HepG2 (cell line): ENCODE data around the gene HES1. TPM values are rescaled to one million over a fixed set of nuclear protein-coding genes. Genes with fewer than 3 reads are reported as not detected.
A peak's percentile ranks its signal among the peaks of the same experiment; 100 is the strongest.

Experiments
- ASH2L ChIP-seq: fragments of 300-600, 200-600 bp; sonication (generic); IDR thresholded peaks from 2 replicates; pipeline ENCODE4 v1.7.0; 2017; ENCODE audit warnings: low read depth, mild to moderate bottlenecking, moderate library complexity, mixed read lengths, low read length; ENCODE audit not compliant: insufficient read length
- ATRX ChIP-seq: sonication (generic); formaldehyde crosslinking; IDR thresholded peaks from 2 replicates; pipeline ENCODE4 v1.4.0; 2020; ENCODE audit warnings: missing genetic modification reagents, borderline replicate concordance
- GPN1 ChIP-seq: sonication (generic); formaldehyde crosslinking; IDR thresholded peaks from 2 replicates; pipeline ENCODE4 v1.5.1; 2020; ENCODE audit warnings: missing genetic modification reagents, borderline replicate concordance
- KMT2A ChIP-seq: sonication (generic); formaldehyde crosslinking; IDR thresholded peaks from 2 replicates; pipeline ENCODE4 v1.4.0; 2020; ENCODE audit warnings: missing genetic modification reagents
- MEIS1 ChIP-seq: sonication (generic); formaldehyde crosslinking; IDR thresholded peaks from 2 replicates; pipeline ENCODE4 v1.9.0; 2021; ENCODE audit warnings: mild to moderate bottlenecking, missing genetic modification reagents, moderate library complexity, borderline replicate concordance
- NFRKB ChIP-seq: fragments of 450-650 bp; IDR thresholded peaks from 2 replicates; pipeline ENCODE4 v1.6.1; 2017
- NFYC ChIP-seq: IDR thresholded peaks from 2 replicates; pipeline ENCODE4 v1.6.1; 2016; ENCODE audit warnings: missing genetic modification reagents, missing compliant biosample characterization
- PHF8 ChIP-seq: sonication (generic); formaldehyde crosslinking; IDR thresholded peaks from 2 replicates; pipeline ENCODE4 v1.5.0; 2020; ENCODE audit warnings: missing genetic modification reagents
- RBAK ChIP-seq: sonication (generic); formaldehyde crosslinking; IDR thresholded peaks from 2 replicates; pipeline ENCODE4 v1.5.1; 2020; ENCODE audit warnings: mild to moderate bottlenecking, missing genetic modification reagents
- RFX3 ChIP-seq: IDR thresholded peaks from 2 replicates; pipeline ENCODE4 v1.6.1; 2016; ENCODE audit warnings: missing biosample characterization, missing genetic modification reagents
- SALL1 ChIP-seq: sonication (generic); formaldehyde crosslinking; IDR thresholded peaks from 2 replicates; pipeline ENCODE4 v1.8.0; 2022; ENCODE audit warnings: mild to moderate bottlenecking, missing genetic modification reagents
- TBP ChIP-seq: sonication (generic); formaldehyde crosslinking; IDR thresholded peaks from 2 replicates; pipeline ENCODE4 v1.5.0; 2020; ENCODE audit warnings: missing genetic modification reagents
- THAP11 ChIP-seq: IDR thresholded peaks from 2 replicates; pipeline ENCODE4 v1.6.1; 2016; ENCODE audit warnings: missing biosample characterization, missing genetic modification reagents
- ZKSCAN5 ChIP-seq: sonication (generic); formaldehyde crosslinking; IDR thresholded peaks from 2 replicates; pipeline ENCODE4 v1.5.1; 2020; ENCODE audit warnings: mild to moderate bottlenecking, missing genetic modification reagents
- ZKSCAN8 ChIP-seq: IDR thresholded peaks from 2 replicates; pipeline ENCODE4 v1.6.1; 2016; ENCODE audit warnings: borderline replicate concordance, missing genetic modification reagents, missing compliant biosample characterization
- ZNF674 ChIP-seq: sonication (generic); formaldehyde crosslinking; IDR thresholded peaks from 2 replicates; pipeline ENCODE4 v1.5.0; 2020; ENCODE audit warnings: low read depth, mild to moderate bottlenecking, missing genetic modification reagents
- ZNF782 ChIP-seq: sonication (generic); formaldehyde crosslinking; IDR thresholded peaks from 2 replicates; pipeline ENCODE4 v1.4.0; 2020; ENCODE audit warnings: missing genetic modification reagents, mild to moderate bottlenecking, borderline replicate concordance
- ZNF841 ChIP-seq: sonication (generic); formaldehyde crosslinking; IDR thresholded peaks from 2 replicates; pipeline ENCODE4 v1.8.1; 2023; ENCODE audit warnings: missing genetic modification reagents, borderline replicate concordance
- polyA plus RNA-seq, 8 experiments: library from polyadenylated mRNA; depleted of rRNA in 3 of 8; stranded (reverse) in 7 of 8; unstranded in 1 of 8; fragments of >200 nt; fragmentation: Illumina TruSeq in 4 of 8; extraction: Trizol in 4 of 8; gene quantifications; 2 replicates each; pipeline versions ENCODE4 v1.2.1 to v1.2.3, GENCODE V29; 2011 to 2016; ENCODE audit warnings: low read depth in 4 of 8, missing spikeins in 1 of 8, mixed read lengths in 1 of 8; ENCODE audit not compliant: insufficient read depth in 1 of 8
- total RNA-seq, 5 experiments: library from RNA; depleted of rRNA; stranded (reverse); fragments of >200 nt; fragmentation: Illumina TruSeq; extraction: Trizol; gene quantifications; 2 replicates each; pipeline ENCODE4 v1.2.3, GENCODE V29; 2016; ENCODE audit warnings: low read depth in 1 of 5
- TF ChIP-seq, protein P1 (sequence below): sonication (generic); formaldehyde crosslinking; IDR thresholded peaks from 2 replicates; pipeline ENCODE4 v1.4.0; 2020; ENCODE audit warnings: low read depth, missing genetic modification reagents
- TF ChIP-seq, protein P2 (sequence below): IDR thresholded peaks from 2 replicates; pipeline ENCODE4 v1.6.1; 2016; ENCODE audit warnings: missing biosample characterization, missing genetic modification reagents, low read depth
- TF ChIP-seq, protein P3 (sequence below): sonication (generic); formaldehyde crosslinking; IDR thresholded peaks from 2 replicates; pipeline ENCODE4 v1.5.1; 2020; ENCODE audit warnings: missing genetic modification reagents, mild to moderate bottlenecking, borderline replicate concordance
- TF ChIP-seq, protein P4 (sequence below): sonication (generic); formaldehyde crosslinking; IDR thresholded peaks from 2 replicates; pipeline ENCODE4 v1.9.0; 2021; ENCODE audit warnings: missing genetic modification reagents, borderline replicate concordance

Gene HES1
- total and polyA plus RNA-seq, 2 of the 13 experiments (the other 11 are each of a cell fraction or from before 2014, with no cell fraction given): 15.4 to 19.8 TPM

DNA sequence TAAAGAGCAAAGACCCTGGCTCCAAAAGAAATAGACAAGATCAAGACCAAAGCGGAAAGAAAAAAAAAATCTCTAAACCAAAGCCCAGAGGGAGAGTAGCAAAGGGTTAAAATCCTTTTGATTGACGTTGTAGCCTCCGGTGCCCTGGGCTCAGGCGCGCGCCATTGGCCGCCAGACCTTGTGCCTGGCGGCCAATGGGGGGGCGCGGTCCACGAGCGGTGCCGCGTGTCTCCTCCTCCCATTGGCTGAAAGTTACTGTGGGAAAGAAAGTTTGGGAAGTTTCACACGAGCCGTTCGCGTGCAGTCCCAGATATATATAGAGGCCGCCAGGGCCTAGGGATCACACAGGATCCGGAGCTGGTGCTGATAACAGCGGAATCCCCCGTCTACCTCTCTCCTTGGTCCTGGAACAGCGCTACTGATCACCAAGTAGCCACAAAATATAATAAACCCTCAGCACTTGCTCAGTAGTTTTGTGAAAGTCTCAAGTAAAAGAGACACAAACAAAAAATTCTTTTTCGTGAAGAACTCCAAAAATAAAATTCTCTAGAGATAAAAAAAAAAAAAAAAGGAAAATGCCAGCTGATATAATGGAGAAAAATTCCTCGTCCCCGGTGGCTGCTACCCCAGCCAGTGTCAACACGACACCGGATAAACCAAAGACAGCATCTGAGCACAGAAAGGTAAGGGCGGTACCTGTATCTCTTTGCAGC lies at the start of gene HES1 (continued):
- TF ChIP-seq, protein P1, sequence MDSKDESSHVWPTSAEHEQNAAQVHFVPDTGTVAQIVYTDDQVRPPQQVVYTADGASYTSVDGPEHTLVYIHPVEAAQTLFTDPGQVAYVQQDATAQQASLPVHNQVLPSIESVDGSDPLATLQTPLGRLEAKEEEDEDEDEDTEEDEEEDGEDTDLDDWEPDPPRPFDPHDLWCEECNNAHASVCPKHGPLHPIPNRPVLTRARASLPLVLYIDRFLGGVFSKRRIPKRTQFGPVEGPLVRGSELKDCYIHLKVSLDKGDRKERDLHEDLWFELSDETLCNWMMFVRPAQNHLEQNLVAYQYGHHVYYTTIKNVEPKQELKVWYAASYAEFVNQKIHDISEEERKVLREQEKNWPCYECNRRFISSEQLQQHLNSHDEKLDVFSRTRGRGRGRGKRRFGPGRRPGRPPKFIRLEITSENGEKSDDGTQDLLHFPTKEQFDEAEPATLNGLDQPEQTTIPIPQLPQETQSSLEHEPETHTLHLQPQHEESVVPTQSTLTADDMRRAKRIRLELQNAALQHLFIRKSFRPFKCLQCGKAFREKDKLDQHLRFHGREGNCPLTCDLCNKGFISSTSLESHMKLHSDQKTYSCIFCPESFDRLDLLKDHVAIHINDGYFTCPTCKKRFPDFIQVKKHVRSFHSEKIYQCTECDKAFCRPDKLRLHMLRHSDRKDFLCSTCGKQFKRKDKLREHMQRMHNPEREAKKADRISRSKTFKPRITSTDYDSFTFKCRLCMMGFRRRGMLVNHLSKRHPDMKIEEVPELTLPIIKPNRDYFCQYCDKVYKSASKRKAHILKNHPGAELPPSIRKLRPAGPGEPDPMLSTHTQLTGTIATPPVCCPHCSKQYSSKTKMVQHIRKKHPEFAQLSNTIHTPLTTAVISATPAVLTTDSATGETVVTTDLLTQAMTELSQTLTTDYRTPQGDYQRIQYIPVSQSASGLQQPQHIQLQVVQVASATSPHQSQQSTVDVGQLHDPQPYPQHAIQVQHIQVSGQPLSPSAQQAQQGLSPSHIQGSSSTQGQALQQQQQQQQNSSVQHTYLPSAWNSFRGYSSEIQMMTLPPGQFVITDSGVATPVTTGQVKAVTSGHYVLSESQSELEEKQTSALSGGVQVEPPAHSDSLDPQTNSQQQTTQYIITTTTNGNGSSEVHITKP: no peak
- TF ChIP-seq RFX3: no peak
- TF ChIP-seq NFYC (CRISPR knock-in tag): peak; percentile 89
- peak; percentile 42 for TF ChIP-seq PHF8 (CRISPR knock-in tag)
- TF ChIP-seq GPN1 (CRISPR knock-in tag): no peak
- no peak for TF ChIP-seq ZNF782 (CRISPR knock-in tag)
- TF ChIP-seq KMT2A (CRISPR knock-in tag): peak; percentile 59; the same call in 1 of the 2 replicates
- peak; percentile 1 for TF ChIP-seq ASH2L
- TF ChIP-seq, protein P2, sequence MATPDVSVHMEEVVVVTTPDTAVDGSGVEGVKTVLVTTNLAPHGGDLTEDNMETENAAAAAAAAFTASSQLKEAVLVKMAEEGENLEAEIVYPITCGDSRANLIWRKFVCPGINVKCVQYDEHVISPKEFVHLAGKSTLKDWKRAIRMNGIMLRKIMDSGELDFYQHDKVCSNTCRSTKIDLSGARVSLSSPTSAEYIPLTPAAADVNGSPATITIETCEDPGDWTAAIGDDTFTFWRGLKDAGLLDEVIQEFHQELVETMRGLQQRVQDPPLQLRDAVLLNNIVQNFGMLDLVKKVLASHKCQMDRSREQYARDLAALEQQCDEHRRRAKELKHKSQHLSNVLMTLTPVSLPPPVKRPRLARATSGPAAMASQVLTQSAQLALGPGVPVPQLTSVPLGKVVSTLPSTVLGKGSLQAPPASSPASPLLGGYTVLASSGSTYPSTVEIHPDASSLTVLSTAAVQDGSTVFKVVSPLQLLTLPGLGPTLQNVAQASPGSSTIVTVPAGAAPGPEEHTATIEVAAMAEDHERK (CRISPR knock-in tag): no peak
- no peak for TF ChIP-seq ZNF674 (CRISPR knock-in tag)
- peak; percentile 88; the same call in 1 of the 2 replicates for TF ChIP-seq MEIS1 (CRISPR knock-in tag)
- no peak for TF ChIP-seq RBAK (CRISPR knock-in tag)
- no peak for TF ChIP-seq NFRKB
- TF ChIP-seq, protein P3, sequence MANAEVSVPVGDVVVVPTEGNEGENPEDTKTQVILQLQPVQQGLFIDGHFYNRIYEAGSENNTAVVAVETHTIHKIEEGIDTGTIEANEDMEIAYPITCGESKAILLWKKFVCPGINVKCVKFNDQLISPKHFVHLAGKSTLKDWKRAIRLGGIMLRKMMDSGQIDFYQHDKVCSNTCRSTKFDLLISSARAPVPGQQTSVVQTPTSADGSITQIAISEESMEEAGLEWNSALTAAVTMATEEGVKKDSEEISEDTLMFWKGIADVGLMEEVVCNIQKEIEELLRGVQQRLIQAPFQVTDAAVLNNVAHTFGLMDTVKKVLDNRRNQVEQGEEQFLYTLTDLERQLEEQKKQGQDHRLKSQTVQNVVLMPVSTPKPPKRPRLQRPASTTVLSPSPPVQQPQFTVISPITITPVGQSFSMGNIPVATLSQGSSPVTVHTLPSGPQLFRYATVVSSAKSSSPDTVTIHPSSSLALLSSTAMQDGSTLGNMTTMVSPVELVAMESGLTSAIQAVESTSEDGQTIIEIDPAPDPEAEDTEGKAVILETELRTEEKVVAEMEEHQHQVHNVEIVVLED (CRISPR knock-in tag): no peak
- TF ChIP-seq, protein P4, sequence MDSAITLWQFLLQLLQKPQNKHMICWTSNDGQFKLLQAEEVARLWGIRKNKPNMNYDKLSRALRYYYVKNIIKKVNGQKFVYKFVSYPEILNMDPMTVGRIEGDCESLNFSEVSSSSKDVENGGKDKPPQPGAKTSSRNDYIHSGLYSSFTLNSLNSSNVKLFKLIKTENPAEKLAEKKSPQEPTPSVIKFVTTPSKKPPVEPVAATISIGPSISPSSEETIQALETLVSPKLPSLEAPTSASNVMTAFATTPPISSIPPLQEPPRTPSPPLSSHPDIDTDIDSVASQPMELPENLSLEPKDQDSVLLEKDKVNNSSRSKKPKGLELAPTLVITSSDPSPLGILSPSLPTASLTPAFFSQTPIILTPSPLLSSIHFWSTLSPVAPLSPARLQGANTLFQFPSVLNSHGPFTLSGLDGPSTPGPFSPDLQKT (CRISPR knock-in tag): no peak
- TF ChIP-seq ZNF841: no peak
- peak; percentile 88 for TF ChIP-seq SALL1 (CRISPR knock-in tag)
- peak; percentile 74 for TF ChIP-seq THAP11
- TF ChIP-seq TBP: no peak
- no peak; the same call in 1 of the 2 replicates for TF ChIP-seq ZKSCAN8 (CRISPR knock-in tag)
- no peak for TF ChIP-seq ZKSCAN5 (CRISPR knock-in tag)
- TF ChIP-seq ATRX (CRISPR knock-in tag): no peak
